GM10248 (cell line): ENCODE data around the gene MRPL38.

Experiments used
- CTCF ChIA-PET: fragments of 300-600 bp; sonication (Branson Sonifier 250); formaldehyde crosslinking; extraction: SDS; loops from one replicate; lab custom pipeline; 2021; ENCODE audit warnings: antibody characterized with exemption; lab: Yijun Ruan, JAX
- POLR2A ChIA-PET: fragments of 350-650 bp; sonication (Branson Sonifier 250); formaldehyde crosslinking; extraction: SDS; loops from one replicate; lab custom pipeline; 2020; ENCODE audit warnings: antibody characterized with exemption; lab: Yijun Ruan, JAX
- DNase-seq: peaks from one replicate; pipeline ENCODE4 v3.0.0; 2012; ENCODE audit errors: extremely low spot score
- TF ChIP-seq, protein P1 (sequence below): IDR thresholded peaks from 2 replicates; pipeline ENCODE4 v1.5.1; 2012; ENCODE audit warnings: mild to moderate bottlenecking, low read depth; ENCODE audit errors: extremely low read depth, missing control alignments, control extremely low read depth

MRPL38 gene

DNA sequence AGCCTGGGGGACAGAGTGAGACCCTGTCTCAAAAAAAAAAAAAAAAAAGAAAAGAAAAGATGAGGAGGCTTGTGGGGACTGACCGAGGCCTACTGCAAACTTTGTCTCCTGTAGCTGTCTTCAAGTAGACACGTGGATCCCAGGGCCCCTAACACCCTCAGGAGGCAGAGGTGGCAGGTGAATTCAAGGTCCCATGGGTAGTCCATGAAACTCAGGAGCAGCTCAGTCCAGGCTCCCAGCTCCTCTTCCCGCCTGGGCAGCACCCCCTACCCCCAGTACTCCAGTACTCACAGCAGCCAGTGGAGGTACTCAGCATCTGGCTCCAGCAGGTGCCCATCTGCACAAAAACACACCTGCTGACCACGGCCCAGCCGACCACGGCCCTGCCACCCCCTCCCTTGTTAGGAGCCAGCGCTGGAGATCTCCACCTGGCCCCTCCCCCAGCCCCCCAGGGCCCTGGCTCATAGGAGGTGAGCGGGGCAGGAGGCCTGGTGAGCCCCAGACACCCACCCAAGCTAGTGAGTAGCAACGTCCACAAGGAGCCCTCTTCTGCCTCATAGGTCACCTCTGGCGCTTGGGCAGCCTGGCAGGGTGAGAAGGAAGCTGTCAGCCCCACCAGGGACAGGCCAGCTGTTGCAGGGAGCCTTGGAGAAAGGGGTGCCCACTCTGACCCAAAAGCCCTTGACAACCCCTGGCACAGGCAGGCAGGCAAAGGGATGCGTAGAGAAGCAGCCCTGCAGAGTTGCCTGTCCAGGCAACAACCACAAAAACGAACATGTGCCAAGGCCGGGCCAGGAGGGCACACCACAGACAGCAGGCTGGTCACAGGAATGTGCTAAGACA lies 3.8 kb downstream of the MRPL38 start:
- no peak for DNase-seq
- POLR2A ChIA-PET: no interaction called here
- CTCF ChIA-PET: interaction anchor here (1.2 kb wide), 1 partner anchor 113 kb away, joined by 4 read pairs; no protein-coding TSS in a partner anchor
- TF ChIP-seq, protein P1, sequence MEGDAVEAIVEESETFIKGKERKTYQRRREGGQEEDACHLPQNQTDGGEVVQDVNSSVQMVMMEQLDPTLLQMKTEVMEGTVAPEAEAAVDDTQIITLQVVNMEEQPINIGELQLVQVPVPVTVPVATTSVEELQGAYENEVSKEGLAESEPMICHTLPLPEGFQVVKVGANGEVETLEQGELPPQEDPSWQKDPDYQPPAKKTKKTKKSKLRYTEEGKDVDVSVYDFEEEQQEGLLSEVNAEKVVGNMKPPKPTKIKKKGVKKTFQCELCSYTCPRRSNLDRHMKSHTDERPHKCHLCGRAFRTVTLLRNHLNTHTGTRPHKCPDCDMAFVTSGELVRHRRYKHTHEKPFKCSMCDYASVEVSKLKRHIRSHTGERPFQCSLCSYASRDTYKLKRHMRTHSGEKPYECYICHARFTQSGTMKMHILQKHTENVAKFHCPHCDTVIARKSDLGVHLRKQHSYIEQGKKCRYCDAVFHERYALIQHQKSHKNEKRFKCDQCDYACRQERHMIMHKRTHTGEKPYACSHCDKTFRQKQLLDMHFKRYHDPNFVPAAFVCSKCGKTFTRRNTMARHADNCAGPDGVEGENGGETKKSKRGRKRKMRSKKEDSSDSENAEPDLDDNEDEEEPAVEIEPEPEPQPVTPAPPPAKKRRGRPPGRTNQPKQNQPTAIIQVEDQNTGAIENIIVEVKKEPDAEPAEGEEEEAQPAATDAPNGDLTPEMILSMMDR: no peak

GRCh38 chr17:75899767-75900468 lies 4.8 kb downstream of the MRPL38 start:
- TF ChIP-seq, protein P1: no peak
- ChIA-PET POLR2A (no interaction called here), CTCF (interaction anchor here (0.7 to 1.8 kb wide), 5 partner anchors 10 to 147 kb away, joined by 3 to 8 read pairs (median 4); no protein-coding TSS in a partner anchor)
- DNase-seq: no peak

- CTCF ChIA-PET: interaction anchor here (0.7 to 1.8 kb wide), 4 partner anchors 11 to 146 kb away, joined by 3 to 8 read pairs (median 5); no protein-coding TSS in a partner anchor
- POLR2A ChIA-PET: interaction anchor here (1.1 kb wide), 1 partner anchor 772 kb away, joined by 3 read pairs; no protein-coding TSS in a partner anchor
- TF ChIP-seq, protein P1: no peak
- no peak for DNase-seq
Measured at GRCh38 chr17:75899353-75899752, 5.3 kb downstream of the MRPL38 start.

GRCh38 chr17:75898791-75899190 lies 5.9 kb downstream of the MRPL38 start:
- TF ChIP-seq, protein P1: no peak
- no peak for DNase-seq
- ChIA-PET POLR2A (interaction anchor here (1.1 kb wide), 1 partner anchor 773 kb away, joined by 3 read pairs; no protein-coding TSS in a partner anchor), CTCF (interaction anchor here (0.7 to 4.5 kb wide), 7 partner anchors 11 to 146 kb away, joined by 3 to 15 read pairs (median 5); partner anchors contain the start of gene WBP2)

- POLR2A ChIA-PET: interaction anchor here (1.0 to 1.2 kb wide), 3 partner anchors 15 to 774 kb away, joined by 3 to 4 read pairs (median 4); partner anchors contain the start of gene WBP2
- DNase-seq: no peak
- TF ChIP-seq, protein P1: no peak
- CTCF ChIA-PET: interaction anchor here (0.8 to 4.5 kb wide), 7 partner anchors 19 to 133 kb away, joined by 3 to 15 read pairs (median 5); partner anchors contain the start of genes GALK1 and WBP2
Measured at GRCh38 chr17:75898065-75898464, 6.6 kb downstream of the MRPL38 start.
